Mammary epithelial cell (primary cell): ENCODE results near the gene PYDC1.

Experiments used
- CTCF ChIP-seq, 2 donors: IDR thresholded peaks in 1 of 2; conservative IDR thresholded peaks in 1 of 2; 2 replicates each; pipeline ENCODE4 v1.5.1; 2011 to 2012; ENCODE audit warnings: inconsistent platforms in 2 of 2, low read length in 2 of 2, mild to moderate bottlenecking in 2 of 2, control low read depth in 1 of 2, low read depth in 1 of 2; ENCODE audit not compliant: insufficient read depth in 1 of 2; ENCODE audit errors: extremely low read depth in 1 of 2
- EZH2 ChIP-seq: IDR thresholded peaks from 2 replicates; pipeline ENCODE4 v1.6.1; 2012; ENCODE audit warnings: low read length, inconsistent platforms, borderline replicate concordance

- TF ChIP-seq EZH2 (no peak), CTCF (conservative IDR thresholded peaks at IDR 0.05 in 1 of 2, IDR thresholded peaks at IDR 0.05 in 1 of 2; ENCODE audit: extremely low read depth in 1 of 2, insufficient read depth in 1 of 2, low read depth in 1 of 2, low read length in 2 of 2) (no peak)
These were observed 48.1 kb downstream of the PYDC1 start for GRCh38 chr16:31168848-31169247.
